ENCODE measurements around the gene GADD45A.

Gene GADD45A

DNA sequence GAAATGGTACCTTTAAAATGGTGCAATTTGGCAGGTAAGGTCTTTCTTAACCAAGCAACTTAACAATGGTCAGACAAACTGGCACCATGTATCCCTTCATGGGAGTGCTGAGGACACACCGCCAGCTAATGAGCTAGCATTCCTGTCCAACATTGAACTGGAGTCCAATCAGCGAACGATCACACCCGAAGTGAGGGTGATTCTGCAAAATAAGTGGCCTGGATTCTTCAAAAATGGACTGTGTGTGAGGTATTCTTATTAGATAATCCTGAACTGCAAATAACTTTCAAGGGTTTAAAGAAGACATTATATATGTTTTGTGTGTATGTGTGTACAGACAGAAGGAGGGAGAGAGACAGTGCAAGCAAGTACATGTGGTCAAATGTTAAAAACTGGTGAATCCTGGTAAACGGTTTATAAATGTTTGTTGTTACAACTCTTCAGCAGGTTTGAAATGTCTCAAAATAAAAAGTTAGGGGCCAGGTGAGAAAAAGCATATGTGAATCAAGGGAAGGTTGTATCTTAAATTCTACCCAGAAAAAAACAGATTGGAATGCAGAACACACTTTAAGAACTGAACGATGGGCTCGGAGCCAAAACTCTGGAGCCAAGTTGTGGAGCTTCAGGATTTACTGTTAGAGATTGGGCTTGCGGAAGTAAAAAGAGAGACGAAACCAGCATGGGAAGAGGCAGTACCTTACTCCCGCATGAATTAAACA lies 20.9 kb downstream of the GADD45A start:
- no peak overlapping the region for H3K9ac ChIP-seq (ENCODE audit: low read length)
- TF ChIP-seq, protein P1, sequence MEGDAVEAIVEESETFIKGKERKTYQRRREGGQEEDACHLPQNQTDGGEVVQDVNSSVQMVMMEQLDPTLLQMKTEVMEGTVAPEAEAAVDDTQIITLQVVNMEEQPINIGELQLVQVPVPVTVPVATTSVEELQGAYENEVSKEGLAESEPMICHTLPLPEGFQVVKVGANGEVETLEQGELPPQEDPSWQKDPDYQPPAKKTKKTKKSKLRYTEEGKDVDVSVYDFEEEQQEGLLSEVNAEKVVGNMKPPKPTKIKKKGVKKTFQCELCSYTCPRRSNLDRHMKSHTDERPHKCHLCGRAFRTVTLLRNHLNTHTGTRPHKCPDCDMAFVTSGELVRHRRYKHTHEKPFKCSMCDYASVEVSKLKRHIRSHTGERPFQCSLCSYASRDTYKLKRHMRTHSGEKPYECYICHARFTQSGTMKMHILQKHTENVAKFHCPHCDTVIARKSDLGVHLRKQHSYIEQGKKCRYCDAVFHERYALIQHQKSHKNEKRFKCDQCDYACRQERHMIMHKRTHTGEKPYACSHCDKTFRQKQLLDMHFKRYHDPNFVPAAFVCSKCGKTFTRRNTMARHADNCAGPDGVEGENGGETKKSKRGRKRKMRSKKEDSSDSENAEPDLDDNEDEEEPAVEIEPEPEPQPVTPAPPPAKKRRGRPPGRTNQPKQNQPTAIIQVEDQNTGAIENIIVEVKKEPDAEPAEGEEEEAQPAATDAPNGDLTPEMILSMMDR (IDR thresholded peaks at IDR 0.05; ENCODE audit: low read length), result no peak
- TF ChIP-seq EZH2phosphoT487 (IDR thresholded peaks at IDR 0.05; ENCODE audit: low read length) (no peak), EZH2 (optimal IDR thresholded peaks at IDR 0.05; ENCODE audit: low read depth, low read length) (no peak)
- H3K9me3 ChIP-seq (replicated peaks; ENCODE audit: insufficient read depth, low read length), result no peaks in the 10 kb centered on the region
- H3K79me2 ChIP-seq (ENCODE audit: low read length), result no peaks in the 10 kb centered on the region
- no peak overlapping the region for H2AFZ ChIP-seq (ENCODE audit: low read length)
- no peak overlapping the region for H3K4me2 ChIP-seq (ENCODE audit: low read depth, low read length)
- no peak for DNase-seq
- no peaks in the 10 kb centered on the region for H3K9me2 ChIP-seq (replicated peaks; ENCODE audit: insufficient read depth, low read length)
- no peak overlapping the region for H3K4me3 ChIP-seq (ENCODE audit: low read length)
- H3K4me1 ChIP-seq (ENCODE audit: low read length), result no peaks in the 10 kb centered on the region
- no peaks in the 10 kb centered on the region for H4K20me1 ChIP-seq (ENCODE audit: insufficient read depth, low read length)
- no peaks in the 10 kb centered on the region for H3K27me3 ChIP-seq (replicated peaks; ENCODE audit: insufficient read depth, low read length)
- no peak overlapping the region for H3K27ac ChIP-seq (ENCODE audit: low read length)
- no peaks in the 10 kb centered on the region for H3K36me3 ChIP-seq (replicated peaks; ENCODE audit: insufficient read depth, low read length)
- no peaks in the 10 kb centered on the region for H3F3A ChIP-seq (ENCODE audit: insufficient read depth, low read length)

DNA sequence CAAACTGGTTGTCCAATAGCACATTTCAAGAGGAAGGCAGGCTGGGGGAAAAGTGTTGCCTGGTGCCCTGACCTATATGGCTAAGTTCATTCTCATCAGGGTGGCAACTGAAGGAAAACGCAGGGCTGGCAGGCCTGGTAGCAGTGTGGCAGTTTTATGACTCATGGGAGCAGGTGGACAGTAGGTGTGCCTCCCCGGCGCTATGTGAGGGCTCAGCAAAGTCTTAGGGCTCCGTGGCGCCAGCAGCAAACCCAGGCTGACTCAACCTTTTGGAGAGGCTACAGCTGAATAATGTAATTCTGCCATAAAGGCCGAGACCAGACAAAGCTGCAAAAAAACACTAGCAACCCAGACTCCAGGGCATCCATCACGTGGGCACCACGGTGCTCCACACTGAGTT lies 23.6 kb downstream of the GADD45A start:
- Histone ChIP-seq H3K4me1 (ENCODE audit: low read length) (no peaks in the 10 kb centered on the region), H3K4me2 (ENCODE audit: low read depth, low read length) (no peak overlapping the region), H3K36me3 (replicated peaks; ENCODE audit: insufficient read depth, low read length) (no peaks in the 10 kb centered on the region), H3K9me3 (replicated peaks; ENCODE audit: insufficient read depth, low read length) (no peaks in the 10 kb centered on the region), H3K27me3 (replicated peaks; ENCODE audit: insufficient read depth, low read length) (no peaks in the 10 kb centered on the region), H3K4me3 (ENCODE audit: low read length) (no peak overlapping the region), H3K9me2 (replicated peaks; ENCODE audit: insufficient read depth, low read length) (no peaks in the 10 kb centered on the region), H3K27ac (ENCODE audit: low read length) (no peak overlapping the region), H2AFZ (ENCODE audit: low read length) (no peak overlapping the region), H3K79me2 (ENCODE audit: low read length) (no peaks in the 10 kb centered on the region), H4K20me1 (ENCODE audit: insufficient read depth, low read length) (no peaks in the 10 kb centered on the region), H3K9ac (ENCODE audit: low read length) (no peak overlapping the region), H3F3A (ENCODE audit: insufficient read depth, low read length) (no peaks in the 10 kb centered on the region)
- TF ChIP-seq, protein P1 (IDR thresholded peaks at IDR 0.05; ENCODE audit: low read length), result no peak
- no peak for TF ChIP-seq EZH2phosphoT487 (IDR thresholded peaks at IDR 0.05; ENCODE audit: low read length)
- no peak for TF ChIP-seq EZH2 (optimal IDR thresholded peaks at IDR 0.05; ENCODE audit: low read depth, low read length)
- no peak for DNase-seq

DNA sequence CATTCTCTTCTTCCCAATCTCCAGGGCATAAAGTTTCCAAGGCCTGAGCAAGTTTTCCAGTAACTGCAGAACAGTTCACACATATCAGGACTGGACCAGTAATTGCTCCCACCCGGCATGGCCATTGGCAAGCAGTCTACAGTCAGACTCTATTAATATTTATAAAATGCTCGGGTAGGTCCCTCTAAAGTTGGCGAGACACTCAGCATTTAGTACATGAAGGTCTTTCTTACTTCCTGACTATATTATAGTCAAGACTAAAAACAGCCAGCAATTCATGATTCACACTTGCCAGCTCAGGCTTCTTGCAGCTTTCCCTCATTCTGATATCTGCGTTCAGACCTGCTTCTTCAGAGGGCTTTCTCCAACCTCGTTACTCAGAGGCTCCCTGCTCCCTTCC lies 25.4 kb downstream of the GADD45A start:
- Histone ChIP-seq H3F3A (ENCODE audit: insufficient read depth, low read length) (no peaks in the 10 kb centered on the region), H4K20me1 (ENCODE audit: insufficient read depth, low read length) (no peaks in the 10 kb centered on the region), H3K27me3 (replicated peaks; ENCODE audit: insufficient read depth, low read length) (no peaks in the 10 kb centered on the region), H3K36me3 (replicated peaks; ENCODE audit: insufficient read depth, low read length) (no peaks in the 10 kb centered on the region), H3K4me1 (ENCODE audit: low read length) (no peaks in the 10 kb centered on the region), H3K4me2 (ENCODE audit: low read depth, low read length) (no peak overlapping the region), H3K79me2 (ENCODE audit: low read length) (no peaks in the 10 kb centered on the region), H3K9ac (ENCODE audit: low read length) (no peak overlapping the region), H3K4me3 (ENCODE audit: low read length) (no peak overlapping the region), H3K9me3 (replicated peaks; ENCODE audit: insufficient read depth, low read length) (no peaks in the 10 kb centered on the region), H3K9me2 (replicated peaks; ENCODE audit: insufficient read depth, low read length) (no peaks in the 10 kb centered on the region), H3K27ac (ENCODE audit: low read length) (no peak overlapping the region), H2AFZ (ENCODE audit: low read length) (no peak overlapping the region)
- DNase-seq, result no peak
- TF ChIP-seq, protein P1 (IDR thresholded peaks at IDR 0.05; ENCODE audit: low read length), result no peak
- TF ChIP-seq EZH2phosphoT487 (IDR thresholded peaks at IDR 0.05; ENCODE audit: low read length) (no peak), EZH2 (optimal IDR thresholded peaks at IDR 0.05; ENCODE audit: low read depth, low read length) (no peak)
